NCI-H345 (cell line): ENCODE data around the gene TMEM254.
"Not testable (repeated sequence)": the region's sequence is repeated elsewhere in the genome, so short reads cannot be mapped to it uniquely, and the experiment has no call there.

Source experiments
- DNase-seq: peaks from one replicate; lab custom pipeline; 2025; lab: John Stamatoyannopoulos, UW

The TMEM254 gene

DNA sequence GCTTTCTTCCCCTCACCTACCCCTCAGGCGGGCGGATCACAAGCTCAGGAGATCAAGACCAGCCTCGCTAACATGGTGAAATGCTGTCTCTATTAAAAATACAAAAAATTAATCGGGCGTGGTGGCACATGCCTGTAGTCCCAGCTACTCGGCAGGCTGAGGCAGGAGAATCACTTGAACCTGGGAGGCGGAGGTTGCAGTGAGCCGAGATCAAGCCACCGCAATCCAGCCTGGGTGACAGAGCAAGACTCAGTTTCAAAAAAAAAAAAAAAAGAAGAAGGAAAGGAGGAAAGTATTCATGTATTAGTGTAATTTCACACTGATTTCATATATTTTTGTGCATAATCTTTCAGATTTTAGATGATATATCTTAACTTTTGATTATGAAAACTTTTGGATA, 55.2 kb downstream of the TMEM254 start:
- not testable (repeated sequence) for DNase-seq

DNA sequence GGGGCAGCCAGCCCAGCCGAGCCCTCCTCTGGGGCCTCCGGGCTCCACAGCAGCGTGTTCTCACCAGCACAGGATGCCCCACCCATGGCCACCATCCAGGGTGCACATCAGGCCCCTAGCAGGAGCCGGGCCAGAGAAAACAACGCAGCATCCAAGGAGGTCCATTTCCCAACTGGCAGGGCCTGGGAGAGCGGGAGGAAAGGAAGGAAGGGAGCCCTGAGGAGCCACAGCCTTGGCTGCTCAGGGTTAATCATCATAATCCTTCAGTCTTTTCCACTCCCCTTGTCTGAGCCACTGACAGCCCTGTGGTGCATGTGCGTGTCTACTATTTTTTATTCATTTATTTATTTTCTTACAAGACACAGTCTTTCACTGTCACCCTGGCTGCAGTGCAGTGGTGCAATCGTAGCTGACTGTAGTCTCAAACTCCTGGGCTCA, 57.7 kb downstream of the TMEM254 start:
- no peak for DNase-seq

DNA sequence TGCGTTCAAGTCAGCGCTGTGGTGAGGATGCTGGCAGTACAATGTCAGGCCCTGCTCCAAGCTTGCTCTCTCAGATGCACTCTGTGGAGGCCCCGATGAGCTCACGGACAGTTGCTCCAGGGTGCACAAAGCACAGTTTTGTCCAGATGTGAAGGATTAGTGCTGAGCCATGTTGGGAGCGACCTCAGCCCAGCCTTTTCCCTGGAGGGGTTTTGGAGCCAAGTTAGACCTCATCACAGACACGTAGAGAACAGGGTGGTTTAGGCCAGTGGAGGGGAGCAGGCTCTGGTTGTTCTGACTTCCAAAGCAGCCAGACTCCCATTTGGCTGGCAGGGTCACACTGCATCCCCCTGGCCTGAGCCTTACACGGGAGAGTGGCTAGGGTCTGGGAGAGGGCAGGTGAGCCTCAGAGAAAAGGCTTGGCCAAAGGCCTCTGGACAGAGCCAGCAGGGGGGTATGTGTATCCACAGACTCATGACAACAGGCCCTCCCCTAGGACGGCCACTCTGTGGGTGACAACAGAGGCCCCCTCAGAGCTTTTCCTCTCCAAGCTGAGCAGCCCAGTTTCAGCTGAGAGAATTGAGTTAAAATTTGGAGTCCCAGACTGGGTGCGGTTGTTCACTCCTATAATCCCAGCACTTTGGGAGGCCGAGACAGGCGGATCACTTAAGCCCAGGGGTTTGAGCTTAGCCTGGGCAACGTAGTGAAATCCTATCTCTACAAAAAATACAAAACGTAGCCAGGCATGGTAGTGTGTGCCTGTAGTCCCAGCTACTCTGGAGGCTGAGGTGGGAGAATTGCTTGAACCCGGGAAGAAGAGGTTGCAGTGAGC, 58.8 kb downstream of the TMEM254 start:
- DNase-seq: no peak

DNA sequence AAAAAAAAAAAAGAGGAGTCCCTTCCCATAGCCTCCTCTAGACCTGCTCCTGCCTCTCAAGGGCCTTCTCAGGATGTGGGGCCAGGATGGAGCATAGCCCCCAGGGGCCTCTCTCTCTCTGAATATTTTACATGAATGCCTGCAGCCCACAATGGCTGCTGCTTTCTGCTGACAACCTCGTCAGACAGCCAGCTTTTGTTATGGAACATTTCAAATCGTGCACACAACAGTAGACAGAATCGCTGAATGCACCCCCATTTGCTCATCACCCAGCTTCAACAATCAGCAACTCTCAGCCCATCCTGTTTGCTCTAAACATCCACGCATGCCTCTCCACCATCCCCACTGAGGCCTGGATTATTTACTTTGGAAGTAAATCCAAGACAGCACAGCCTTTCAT, 59.5 kb downstream of the TMEM254 start:
- peak; percentile 12 for DNase-seq

DNA sequence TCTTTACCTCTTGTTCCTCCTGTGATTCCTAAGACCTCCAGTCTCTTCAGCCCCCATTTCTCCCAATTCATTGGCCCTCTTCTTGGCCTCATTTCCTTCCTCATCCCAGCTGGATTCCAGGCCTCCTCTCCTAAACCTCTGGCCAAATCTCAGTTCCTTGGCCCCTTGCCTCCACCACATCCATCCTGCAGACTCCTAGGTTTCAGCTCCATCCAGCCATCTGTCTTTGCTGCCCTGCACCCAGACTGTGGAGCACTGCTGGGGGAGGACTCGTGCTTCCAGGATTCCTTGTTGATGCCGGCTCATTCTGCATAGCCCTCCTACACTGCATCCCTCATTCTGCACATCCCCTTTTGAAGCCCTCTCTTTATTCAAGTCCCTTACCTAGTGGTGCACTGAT, 60.8 kb downstream of the TMEM254 start:
- no peak for DNase-seq

DNA sequence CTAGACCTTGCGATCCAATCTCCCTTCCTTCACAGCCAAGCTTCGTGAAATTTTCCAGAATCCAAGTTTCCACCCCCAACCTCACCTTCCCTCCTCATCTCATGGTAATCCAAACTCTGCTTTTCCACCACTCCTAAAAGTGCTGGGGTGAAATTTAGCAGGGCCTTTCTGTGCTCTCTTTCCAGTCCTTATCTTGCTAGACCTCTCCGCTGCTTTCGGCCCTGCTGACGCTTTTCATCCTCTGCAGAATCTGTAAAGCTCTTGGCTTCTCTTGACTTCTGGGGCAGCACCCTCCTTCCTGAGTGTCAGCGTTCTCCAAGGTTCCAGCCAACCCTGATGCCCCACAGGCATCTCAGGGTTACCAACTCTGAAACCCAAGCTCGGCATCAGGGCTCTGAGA, 61.8 kb downstream of the TMEM254 start:
- no peak for DNase-seq

DNA sequence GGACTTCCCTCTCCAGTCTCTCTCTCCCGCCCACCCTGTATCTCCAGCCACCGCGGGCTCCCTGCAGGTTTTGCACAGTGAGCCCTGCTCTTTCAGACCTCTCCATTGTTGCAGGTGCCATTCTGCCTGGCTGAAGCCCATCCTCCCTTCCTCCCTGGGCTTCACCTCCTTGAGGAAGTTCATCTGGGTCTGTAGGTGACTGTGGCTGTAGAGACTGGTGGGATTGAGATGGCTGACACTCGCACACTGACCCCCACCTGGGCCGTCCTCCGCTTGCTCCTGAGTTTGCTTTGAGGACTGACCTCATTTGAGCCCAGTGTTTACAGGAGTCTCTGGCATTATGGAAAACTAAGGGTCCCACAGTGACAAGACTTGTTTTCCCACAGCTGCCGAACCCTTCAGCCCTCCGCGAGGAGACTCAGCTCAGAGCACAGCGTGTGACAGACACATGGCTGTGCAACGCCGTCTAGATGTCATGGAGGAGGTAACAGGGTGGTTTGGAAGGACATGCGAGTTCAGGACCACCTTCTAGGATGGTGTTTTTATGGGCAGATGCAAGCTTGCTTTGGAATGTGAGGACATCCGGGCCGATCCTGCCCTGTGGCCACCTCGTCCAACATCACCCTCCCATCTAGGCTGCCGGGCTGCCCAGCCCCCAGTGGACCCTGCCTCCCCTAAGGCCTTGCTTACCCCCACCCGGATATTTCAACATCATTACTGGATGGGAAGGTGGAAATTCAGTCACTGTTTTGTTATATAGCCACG, 63.4 kb downstream of the TMEM254 start:
- no peak for DNase-seq
